HEK293 (cell line): Measurements from ENCODE around the gene ALG3.

Experiments used
- CTCF ChIP-seq: fragments of 450-650 bp; formaldehyde crosslinking; IDR thresholded peaks from 2 replicates; pipeline ENCODE4 v1.5.1; 2016; ENCODE audit warnings: missing biosample characterization, missing genetic modification characterization
- KLF16 ChIP-seq: fragments of 450-650 bp; formaldehyde crosslinking; IDR thresholded peaks from 2 replicates; pipeline ENCODE4 v1.5.1; 2017; ENCODE audit warnings: missing biosample characterization, missing genetic modification characterization
- TSHZ1 ChIP-seq: fragments of 450-650 bp; formaldehyde crosslinking; IDR thresholded peaks from 2 replicates; pipeline ENCODE4 v1.5.1; 2016; ENCODE audit warnings: missing biosample characterization, missing genetic modification characterization, borderline replicate concordance
- ZNF24 ChIP-seq: fragments of 450-650 bp; formaldehyde crosslinking; IDR thresholded peaks from 2 replicates; pipeline ENCODE4 v1.5.1; 2016; ENCODE audit warnings: missing biosample characterization, missing genetic modification characterization

DNA sequence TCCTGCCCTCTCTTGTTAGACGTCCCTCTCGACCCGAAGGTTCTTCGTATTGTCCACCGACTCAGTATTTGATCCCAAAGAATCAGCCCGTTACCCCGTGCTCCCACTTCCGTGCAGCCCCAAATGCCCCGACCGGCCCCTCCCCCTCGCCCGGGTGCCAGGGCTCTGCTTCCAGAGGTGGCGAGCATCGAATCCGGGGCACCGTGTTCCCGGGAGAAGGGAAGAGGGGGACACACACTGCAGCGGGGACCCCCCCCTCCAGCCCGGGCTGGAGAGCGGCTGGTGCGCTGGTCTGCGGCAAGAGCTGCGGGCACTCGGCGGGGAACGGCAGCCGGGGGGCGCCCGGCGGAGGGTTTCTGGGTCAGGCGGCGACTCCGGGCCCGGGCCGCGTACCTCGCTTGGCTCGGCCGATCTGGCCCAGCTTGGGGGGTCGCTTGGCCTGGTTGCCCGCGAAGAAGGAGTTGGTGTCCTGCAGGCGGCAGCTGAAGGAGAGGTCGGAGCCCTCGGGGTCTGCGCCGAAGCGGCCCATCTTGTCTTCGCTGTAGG lies 12.0 kb upstream of the ALG3 start:
- TF ChIP-seq CTCF (tag by site-specific recombination) (no peak), KLF16 (no peak), ZNF24 (tag by site-specific recombination) (no peak), TSHZ1 (tag by site-specific recombination) (no peak)
